Adrenal gland (tissue), 12 donors: Measurements from ENCODE around the gene TCF4. TPM values are rescaled to one million over a fixed set of nuclear protein-coding genes. Genes with fewer than 3 reads are reported as not detected.

Source experiments
- DNase-seq, 7 donors: peaks; one replicate each; pipeline ENCODE4 v3.0.0-alpha.2; 2019 to 2020
- H3K27ac ChIP-seq, 5 donors: fragments of 200-600 bp; sonication (generic) in 4 of 5; 1 replicate in 3 of 5; 2 replicates in 2 of 5; pipeline versions ENCODE4 v1.5.1 to v1.8.0; 2016 to 2020; ENCODE audit warnings: mild to moderate bottlenecking in 1 of 5
- H3K27me3 ChIP-seq: fragments of 200-600 bp; 2 replicates; pipeline ENCODE4 v1.8.0; 2021
- H3K36me3 ChIP-seq, 2 donors: fragments of 200-600 bp; replicated peaks in 1 of 2; 1 replicate in 1 of 2; 2 replicates in 1 of 2; pipeline versions ENCODE4 v1.5.1 to v1.8.0; 2018 to 2022
- H3K4me1 ChIP-seq, 2 donors: fragments of 200-600 bp; replicated peaks in 1 of 2; 1 replicate in 1 of 2; 2 replicates in 1 of 2; pipeline versions ENCODE4 v1.5.1 to v1.8.0; 2018 to 2021
- H3K4me3 ChIP-seq, 4 donors: fragments of 200-600 bp; sonication (generic) in 3 of 4; one replicate each; pipeline ENCODE4 v1.5.1; 2016 to 2018
- H3K9me3 ChIP-seq, 3 donors: fragments of 200-600 bp; sonication (generic) in 1 of 3; replicated peaks in 1 of 3; 1 replicate in 2 of 3; 2 replicates in 1 of 3; pipeline versions ENCODE4 v1.5.1 to v1.8.0; 2016 to 2021
- CTCF ChIP-seq, 6 experiments: fragments of 450-650 bp in 4 of 6; fragments of 200-600 bp in 2 of 6; sonication (generic) in 1 of 6; IDR thresholded peaks; 1 replicate in 5 of 6; 2 replicates in 1 of 6; pipeline versions ENCODE4 v1.5.1 to v1.8.0; 2016 to 2021; ENCODE audit warnings: antibody characterized with exemption in 6 of 6, mild to moderate bottlenecking in 2 of 6, moderate library complexity in 1 of 6
- POLR2A ChIP-seq, 2 donors: fragments of 450-650 bp; IDR thresholded peaks; one replicate each; pipeline ENCODE4 v1.6.1; 2017; ENCODE audit warnings: antibody characterized with exemption in 2 of 2, mild to moderate bottlenecking in 2 of 2, moderate library complexity in 1 of 2
- WGBS, 4 donors: extraction: QIAGEN DNeasy Blood & Tissue Kit in 2 of 4; methylation state at CpG; one replicate each; pipeline versions ENCODE4 v1.1.5 to v1.1.7; 2013 to 2017; 5-methylcytosine and 5-hydroxymethylcytosine counted together
- intact Hi-C, 2 donors: fragments of 100-400 bp; cut with DNase I; formaldehyde crosslinking; loops; one replicate each; pipeline versions ENCODE4 v1.14.1 to v1.15.0; 2022 to 2023
- polyA plus RNA-seq, 3 donors: library from polyadenylated mRNA; stranded (reverse); fragments of 200-250 nt in 2 of 3; fragments of 350-450 nt in 1 of 3; fragmentation: Illumina TruSeq in 1 of 3; extraction: RNeasy Lipid Tissue Mini Kit (QIAGEN cat#74804) in 1 of 3; gene quantifications; one replicate each; pipeline ENCODE4 v1.2.3, GENCODE V29; 2013 to 2014
- total RNA-seq, 9 donors: library from RNA; depleted of rRNA in 4 of 9; stranded (reverse); fragments of >200 nt in 4 of 9; fragments of 120-200 nt in 1 of 9; fragmentation: NEBNext Ultra II Directional in 1 of 9; extraction: Animal tissue kit (Norgen Biotek cat#: 25700) in 1 of 9; gene quantifications; one replicate each; pipeline versions ENCODE4 v1.1.0 to v1.2.4, GENCODE V29; 2013 to 2023
- donor health status: healthy with polysubstance abuse.
- donor health status: Bipolar disorder and iron deficiency.
- donor health status: DM: yes; HTN: yes; CAD: no.
- donor health status: DM: no; HTN: no; CAD: no.
- donor health status: DM: no; HTN: no; CAD: no.
- donor health status: DM: yes; HTN: yes; CAD: no.

The TCF4 gene
- total and polyA plus RNA-seq, 12 donors = 21.9 to 196 (median 112) TPM

- Histone ChIP-seq H3K4me1 (peaks cover 8 to 45% of the 10 kb centered on the region in 2 donors), H3K27ac (no peak overlapping the region), H3K9me3 (no peaks in the 10 kb centered on the region), H3K36me3 (peaks cover 0 to 32% of the 10 kb centered on the region in 2 donors), H3K4me3 (no peak overlapping the region), H3K27me3 (no peaks in the 10 kb centered on the region)
- TF ChIP-seq POLR2A (IDR thresholded peaks at IDR 0.05) (no peak), CTCF (IDR thresholded peaks at IDR 0.05) (no peak)
- 66 to 76% (median 70%) methylated on average over 6 of the region's 6 CpGs for WGBS, 4 donors
- intact Hi-C loops = loop anchor here in 1 of 2 donors (10.0 kb wide), 2 partner anchors 88 to 348 kb away; partner anchors contain the start of gene TCF4
- no peak for DNase-seq
Measured at GRCh38 chr18:55236150-55236931, 351.7 kb downstream of the TCF4 start.

- Histone ChIP-seq H3K9me3 (no peaks in the 10 kb centered on the region), H3K27ac (peak overlapping the region in 1 of 5 donors; percentile 20), H3K27me3 (no peaks in the 10 kb centered on the region), H3K4me1 (peaks cover 8 to 32% of the 10 kb centered on the region in 2 donors), H3K36me3 (peaks cover 0 to 41% of the 10 kb centered on the region in 2 donors), H3K4me3 (no peak overlapping the region)
- TF ChIP-seq CTCF (IDR thresholded peaks at IDR 0.05) (no peak), POLR2A (IDR thresholded peaks at IDR 0.05) (no peak)
- WGBS, 4 donors = 60 to 77% (median 69%) methylated on average over 3 of the region's 3 CpGs
- intact Hi-C loops = loop anchor here in 1 of 2 donors (10.0 kb wide), 2 partner anchors 90 to 350 kb away; partner anchors contain the start of gene TCF4
- no peak for DNase-seq
Measured at GRCh38 chr18:55235094-55235461, 352.9 kb downstream of the TCF4 start.

- Histone ChIP-seq H3K4me1 (peaks cover 6 to 26% of the 10 kb centered on the region in 2 donors), H3K36me3 (peaks cover 0 to 45% of the 10 kb centered on the region in 2 donors), H3K4me3 (no peak overlapping the region), H3K27ac (peak overlapping the region in 2 of 5 donors; percentile 6 to 20), H3K9me3 (no peaks in the 10 kb centered on the region), H3K27me3 (no peaks in the 10 kb centered on the region)
- peak; percentile 67 to 95 (median 82) for DNase-seq
- intact Hi-C loops = loop anchor here in 1 of 2 donors (10.0 kb wide), 2 partner anchors 90 to 350 kb away; partner anchors contain the start of gene TCF4
- 28 to 32% (median 30%) methylated on average over 21 of the region's 21 CpGs for WGBS, 4 donors
- TF ChIP-seq POLR2A (IDR thresholded peaks at IDR 0.05) = no peak
- TF ChIP-seq CTCF (IDR thresholded peaks at IDR 0.05) = peak; percentile 56 to 88 (median 84)
Measured at GRCh38 chr18:55234366-55235093, 353.5 kb downstream of the TCF4 start.

GRCh38 chr18:55233857-55234256, 354.1 kb downstream of the TCF4 start:
- H3K27me3 ChIP-seq = no peaks in the 10 kb centered on the region
- 57 to 85% (median 79%) methylated on average over 5 of the region's 5 CpGs for WGBS, 4 donors
- TF ChIP-seq CTCF (IDR thresholded peaks at IDR 0.05) (no peak), POLR2A (IDR thresholded peaks at IDR 0.05) (no peak)
- intact Hi-C loops = loop anchor here in 1 of 2 donors (10.0 kb wide), 2 partner anchors 91 to 351 kb away; partner anchors contain the start of gene TCF4
- DNase-seq = peak in 1 of 7 donors; percentile 33
- H3K9me3 ChIP-seq = no peaks in the 10 kb centered on the region
- peaks cover 0 to 50% of the 10 kb centered on the region in 2 donors for H3K36me3 ChIP-seq
- peak overlapping the region in 1 of 5 donors; percentile 6 for H3K27ac ChIP-seq
- H3K4me3 ChIP-seq = no peak overlapping the region
- peaks cover 0 to 20% of the 10 kb centered on the region in 2 donors for H3K4me1 ChIP-seq
